ENCODE data around the gene CEP290. TPM values are rescaled to one million over a fixed set of nuclear protein-coding genes. Genes with fewer than 3 reads are reported as not detected.
A peak's percentile ranks its signal among the peaks of the same experiment; 100 is the strongest.

Gene CEP290
- total RNA-seq, 2 experiments from 2014 or later = 15.2 to 15.3 TPM

DNA sequence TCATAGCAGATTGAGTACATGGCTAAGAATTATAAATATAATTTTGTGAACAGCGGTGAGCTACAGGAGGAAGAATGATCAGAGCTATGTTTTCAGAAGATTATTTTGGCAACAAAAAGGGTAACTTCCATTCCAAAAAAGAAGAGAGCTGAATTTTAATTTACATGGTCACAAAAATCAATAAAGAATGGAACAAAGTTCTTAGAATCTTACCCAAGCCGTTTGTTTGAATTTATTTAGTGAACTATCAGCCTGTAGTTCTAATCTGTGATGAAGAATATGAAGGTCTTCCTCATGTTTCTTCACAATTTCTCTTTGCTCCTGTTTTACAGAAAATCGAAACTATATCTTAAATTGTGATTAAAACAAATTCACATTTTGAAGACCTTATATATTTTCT is 58.3 kb downstream of the CEP290 start:
- ChIA-PET CTCF (no interaction called here), POLR2A (no interaction called here)
- Mint-ChIP-seq H3K4me3 (no peak overlapping the region), H3K36me3 (ENCODE audit: low read depth) (peaks cover 29% of the 10 kb centered on the region), H3K4me1 (ENCODE audit: low read depth) (no peaks in the 10 kb centered on the region), H3K9me3 (no peaks in the 10 kb centered on the region), H3K27ac (no peak overlapping the region), H3K27me3 (no peaks in the 10 kb centered on the region)
- TF ChIP-seq, protein P1, sequence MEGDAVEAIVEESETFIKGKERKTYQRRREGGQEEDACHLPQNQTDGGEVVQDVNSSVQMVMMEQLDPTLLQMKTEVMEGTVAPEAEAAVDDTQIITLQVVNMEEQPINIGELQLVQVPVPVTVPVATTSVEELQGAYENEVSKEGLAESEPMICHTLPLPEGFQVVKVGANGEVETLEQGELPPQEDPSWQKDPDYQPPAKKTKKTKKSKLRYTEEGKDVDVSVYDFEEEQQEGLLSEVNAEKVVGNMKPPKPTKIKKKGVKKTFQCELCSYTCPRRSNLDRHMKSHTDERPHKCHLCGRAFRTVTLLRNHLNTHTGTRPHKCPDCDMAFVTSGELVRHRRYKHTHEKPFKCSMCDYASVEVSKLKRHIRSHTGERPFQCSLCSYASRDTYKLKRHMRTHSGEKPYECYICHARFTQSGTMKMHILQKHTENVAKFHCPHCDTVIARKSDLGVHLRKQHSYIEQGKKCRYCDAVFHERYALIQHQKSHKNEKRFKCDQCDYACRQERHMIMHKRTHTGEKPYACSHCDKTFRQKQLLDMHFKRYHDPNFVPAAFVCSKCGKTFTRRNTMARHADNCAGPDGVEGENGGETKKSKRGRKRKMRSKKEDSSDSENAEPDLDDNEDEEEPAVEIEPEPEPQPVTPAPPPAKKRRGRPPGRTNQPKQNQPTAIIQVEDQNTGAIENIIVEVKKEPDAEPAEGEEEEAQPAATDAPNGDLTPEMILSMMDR (IDR thresholded peaks at IDR 0.05) = no peak
- DNase-seq (no peak), ATAC-seq (no peak)
- intact Hi-C loops (cut with micrococcal nuclease) = no loop called here

DNA sequence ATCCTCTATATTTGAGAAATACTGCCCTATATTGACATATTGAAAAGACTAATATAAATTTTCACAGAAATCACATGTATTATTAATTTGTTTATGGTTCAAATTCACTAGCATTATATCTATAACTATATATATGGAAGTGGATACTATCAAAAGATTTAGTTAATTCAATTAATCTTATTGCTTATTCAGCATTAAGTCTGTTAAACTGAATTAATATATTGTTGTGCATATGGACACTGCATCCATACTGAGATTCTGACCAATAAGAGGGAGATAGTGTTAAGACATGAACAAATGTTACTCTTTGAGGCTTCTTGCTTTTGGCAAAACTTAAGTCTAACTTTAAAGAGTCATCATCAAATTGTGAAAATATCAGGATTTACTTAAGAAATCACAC is 60.6 kb downstream of the CEP290 start:
- Mint-ChIP-seq H3K9me3 (no peaks in the 10 kb centered on the region), H3K4me3 (no peak overlapping the region), H3K27me3 (no peaks in the 10 kb centered on the region), H3K4me1 (ENCODE audit: low read depth) (no peaks in the 10 kb centered on the region), H3K27ac (no peak overlapping the region), H3K36me3 (ENCODE audit: low read depth) (peaks cover 31% of the 10 kb centered on the region)
- ATAC-seq (no peak), DNase-seq (no peak)
- ChIA-PET CTCF (no interaction called here), POLR2A (no interaction called here)
- TF ChIP-seq, protein P1 (IDR thresholded peaks at IDR 0.05) = no peak
- intact Hi-C loops (cut with micrococcal nuclease) = no loop called here

DNA sequence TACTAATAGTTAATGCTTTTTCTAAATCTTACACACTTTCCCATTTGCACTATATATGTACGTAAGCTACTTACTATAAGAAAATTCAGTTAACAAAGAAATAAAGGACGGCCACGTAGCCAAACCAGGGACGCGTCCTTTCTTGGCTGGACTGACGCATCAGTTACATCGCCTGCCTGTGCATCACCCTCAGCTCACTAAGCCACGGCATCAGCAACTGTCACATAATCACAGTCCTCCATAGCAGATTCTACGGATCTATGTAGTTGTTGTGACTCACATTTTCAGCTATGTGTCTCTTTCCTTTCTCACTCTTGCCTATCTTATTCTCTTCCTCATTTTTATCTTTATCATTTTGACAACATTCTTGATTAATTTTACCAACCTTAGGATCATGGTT is 74.6 kb downstream of the CEP290 start:
- DNase-seq (no peak), ATAC-seq (no peak)
- ChIA-PET POLR2A (no interaction called here), CTCF (no interaction called here)
- Mint-ChIP-seq H3K36me3 (ENCODE audit: low read depth) (peaks cover 27% of the 10 kb centered on the region), H3K27ac (no peak overlapping the region), H3K9me3 (no peaks in the 10 kb centered on the region), H3K4me3 (no peak overlapping the region), H3K27me3 (no peaks in the 10 kb centered on the region), H3K4me1 (ENCODE audit: low read depth) (peaks cover 13% of the 10 kb centered on the region)
- TF ChIP-seq, protein P1 (IDR thresholded peaks at IDR 0.05) = no peak
- intact Hi-C loops (cut with micrococcal nuclease) = no loop called here

DNA sequence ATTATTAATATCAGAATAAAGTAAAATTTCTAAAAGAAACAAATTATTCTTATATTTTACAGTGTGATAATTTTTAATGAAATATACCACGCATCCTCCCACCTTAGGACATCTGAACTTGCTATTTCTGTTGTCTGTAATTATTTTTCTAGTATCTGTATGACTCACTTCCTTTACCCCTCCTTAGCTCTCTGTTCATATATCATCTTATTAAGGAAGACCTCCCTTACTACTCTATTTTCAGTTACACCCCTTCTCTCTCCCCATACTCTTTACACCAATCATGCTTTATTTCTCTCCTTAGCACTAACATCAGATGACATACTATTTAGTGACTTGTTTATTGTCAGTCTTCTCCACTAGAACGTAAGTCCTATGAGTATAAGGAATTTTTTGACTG is 78.5 kb downstream of the CEP290 start:
- peaks cover 16% of the 10 kb centered on the region for H3K36me3 Mint-ChIP-seq (ENCODE audit: low read depth)
- no peaks in the 10 kb centered on the region for H3K27me3 Mint-ChIP-seq
- CTCF ChIA-PET = interaction anchor here (1.5 kb wide), 1 partner anchor 9 kb away, joined by 5 read pairs; no protein-coding TSS in a partner anchor

DNA sequence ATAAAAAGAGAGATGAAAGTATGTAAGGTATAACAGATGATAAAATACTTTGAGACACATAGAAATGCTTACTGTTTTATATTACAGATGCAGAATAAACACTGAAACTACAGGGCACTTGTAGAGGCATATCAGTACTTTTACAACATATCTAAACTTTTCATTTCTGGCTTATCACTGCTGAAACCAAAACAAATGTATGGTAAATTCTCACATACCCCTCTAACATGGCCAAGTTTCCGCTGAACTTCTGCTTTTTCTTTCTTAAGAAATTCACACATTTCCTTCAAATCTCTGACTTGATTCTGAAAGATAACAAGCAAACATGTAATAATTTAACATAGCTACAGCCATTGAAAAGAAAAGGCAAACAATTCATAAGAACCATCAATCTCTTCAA is 79.4 kb downstream of the CEP290 start:
- POLR2A ChIA-PET = no interaction called here
- H3K9me3 Mint-ChIP-seq = no peaks in the 10 kb centered on the region
- peak overlapping the region; percentile 34 for H3K27ac Mint-ChIP-seq
- no peak for DNase-seq
- peaks cover 13% of the 10 kb centered on the region for H3K4me1 Mint-ChIP-seq (ENCODE audit: low read depth)
- no peak for ATAC-seq
- intact Hi-C loops (cut with micrococcal nuclease) = no loop called here
- peaks cover 19% of the 10 kb centered on the region for H3K36me3 Mint-ChIP-seq (ENCODE audit: low read depth)
- CTCF ChIA-PET = interaction anchor here (1.5 kb wide), 1 partner anchor 10 kb away, joined by 5 read pairs; no protein-coding TSS in a partner anchor
- TF ChIP-seq, protein P1 (IDR thresholded peaks at IDR 0.05) = no peak
- H3K27me3 Mint-ChIP-seq = no peaks in the 10 kb centered on the region
- H3K4me3 Mint-ChIP-seq = no peak overlapping the region

More for the DNA sequence above, 78.5 kb downstream of the CEP290 start:
- peak; percentile 71 for ATAC-seq
- intact Hi-C loops (cut with micrococcal nuclease) = no loop called here
- TF ChIP-seq, protein P1 (IDR thresholded peaks at IDR 0.05) = no peak
- POLR2A ChIA-PET = no interaction called here
- Mint-ChIP-seq H3K27ac (peak overlapping the region; percentile 43), H3K4me3 (no peak overlapping the region), H3K9me3 (no peaks in the 10 kb centered on the region), H3K4me1 (ENCODE audit: low read depth) (peaks cover 13% of the 10 kb centered on the region)
- DNase-seq = no peak

Data from activated CD8-positive, alpha-beta T cell treated with anti-CD3 and anti-CD28 coated beads for 36 hours (primary cell).